HG03342 (cell line): Measurements from ENCODE around the gene PRG3.
A peak's percentile ranks its signal among the peaks of the same experiment; 100 is the strongest.
"Not testable (repeated sequence)": the region's sequence is repeated elsewhere in the genome, so short reads cannot be mapped to it uniquely, and the experiment has no call there.

Experiments used
- ATAC-seq: cut with Tn5 transposase; IDR thresholded peaks from one replicate; pipeline ENCODE4 v1.9.1; 2021; ENCODE audit warnings: mild to moderate bottlenecking, moderate library complexity; ENCODE audit not compliant: unreplicated experiment

Gene PRG3

GRCh38 chr11:57361926-57362325 lies 19.0 kb downstream of the PRG3 start:
- ATAC-seq: no peak

- not testable (repeated sequence) for ATAC-seq
Observed at GRCh38 chr11:57361420-57361819, 19.5 kb downstream of the PRG3 start.

- ATAC-seq: no peak
Observed at GRCh38 chr11:57360991-57361390, 20.0 kb downstream of the PRG3 start.

GRCh38 chr11:57359896-57360690 lies 20.9 kb downstream of the PRG3 start:
- ATAC-seq: no peak

- ATAC-seq: no peak
Observed at GRCh38 chr11:57359396-57359795, 21.6 kb downstream of the PRG3 start.

- ATAC-seq: no peak
Observed at GRCh38 chr11:57358991-57359390, 22.0 kb downstream of the PRG3 start.

- ATAC-seq: no peak
Observed at GRCh38 chr11:57358543-57358961, 22.4 kb downstream of the PRG3 start.

- ATAC-seq: no peak
Observed at GRCh38 chr11:57357856-57358255, 23.1 kb downstream of the PRG3 start.

GRCh38 chr11:57357310-57357709 lies 23.6 kb downstream of the PRG3 start:
- ATAC-seq: no peak

- ATAC-seq: no peak
Observed at GRCh38 chr11:57356268-57356667, 24.7 kb downstream of the PRG3 start.

- no peak for ATAC-seq
Observed at GRCh38 chr11:57354699-57355098, 26.3 kb downstream of the PRG3 start.

- no peak for ATAC-seq
Observed at GRCh38 chr11:57353852-57354251, 27.1 kb downstream of the PRG3 start.

GRCh38 chr11:57353446-57353845 lies 27.5 kb downstream of the PRG3 start:
- no peak for ATAC-seq

GRCh38 chr11:57353036-57353435 lies 27.9 kb downstream of the PRG3 start:
- ATAC-seq: no peak

GRCh38 chr11:57349491-57350274 lies 31.3 kb downstream of the PRG3 start:
- no peak for ATAC-seq

- ATAC-seq: no peak
Observed at GRCh38 chr11:57348636-57349313, 32.2 kb downstream of the PRG3 start.

GRCh38 chr11:57348052-57348451 lies 32.9 kb downstream of the PRG3 start:
- ATAC-seq: no peak

GRCh38 chr11:57347336-57347735 lies 33.6 kb downstream of the PRG3 start:
- no peak for ATAC-seq

GRCh38 chr11:57345555-57346211 lies 35.3 kb downstream of the PRG3 start:
- peak; percentile 71 for ATAC-seq

GRCh38 chr11:57344826-57345225 lies 36.1 kb downstream of the PRG3 start:
- ATAC-seq: no peak

- ATAC-seq: no peak
Observed at GRCh38 chr11:57343825-57344224, 37.1 kb downstream of the PRG3 start.
